Fibroblast of lung (primary cell): ENCODE measurements around the gene MMADHC. TPM values are rescaled to one million over a fixed set of nuclear protein-coding genes. Genes with fewer than 3 reads are reported as not detected.

Source experiments
- DNase-seq, 2 donors: peaks; one replicate each; pipeline versions ENCODE4 v3.0.0 to v3.0.0-alpha.2; 2010; ENCODE audit warnings: low read depth in 2 of 2
- H2AFZ ChIP-seq: 2 replicates; pipeline ENCODE4 v1.5.1; 2012; ENCODE audit warnings: low read length, control low read depth, inconsistent platforms
- H3K27ac ChIP-seq: 2 replicates; pipeline ENCODE4 v1.5.1; 2011; ENCODE audit warnings: low read length, control low read depth; ENCODE audit not compliant: insufficient read depth
- H3K27me3 ChIP-seq: 2 replicates; pipeline ENCODE4 v1.5.1; 2011; ENCODE audit warnings: mild to moderate bottlenecking, low read length; ENCODE audit not compliant: control insufficient read depth, insufficient read depth
- H3K36me3 ChIP-seq: 2 replicates; pipeline ENCODE4 v1.5.1; 2011; ENCODE audit warnings: low read length; ENCODE audit not compliant: control insufficient read depth, insufficient read depth
- H3K4me1 ChIP-seq: 2 replicates; pipeline ENCODE4 v1.5.1; 2011; ENCODE audit warnings: low read length; ENCODE audit not compliant: control insufficient read depth, insufficient read depth; ENCODE audit errors: extremely low read depth
- H3K4me2 ChIP-seq: 2 replicates; pipeline ENCODE4 v1.5.1; 2011; ENCODE audit warnings: low read length, control low read depth; ENCODE audit not compliant: insufficient read depth; ENCODE audit errors: extremely low read depth
- H3K4me3 ChIP-seq, 4 experiments: fragments of 200-600 bp in 1 of 4; sonication (generic) in 1 of 4; replicated peaks in 1 of 4; 2 replicates each; pipeline ENCODE4 v1.5.1; 2011 to 2016; ENCODE audit warnings: low read length in 4 of 4, low read depth in 3 of 4, mild to moderate bottlenecking in 3 of 4, control low read depth in 2 of 4, inconsistent platforms in 1 of 4, mixed read lengths in 1 of 4; ENCODE audit not compliant: insufficient read depth in 1 of 4; ENCODE audit errors: control extremely low read depth in 1 of 4
- H3K79me2 ChIP-seq: 2 replicates; pipeline ENCODE4 v1.5.1; 2012; ENCODE audit warnings: mild to moderate bottlenecking, low read length, inconsistent platforms; ENCODE audit not compliant: control insufficient read depth, insufficient read depth
- H3K9ac ChIP-seq: 2 replicates; pipeline ENCODE4 v1.5.1; 2011; ENCODE audit warnings: mild to moderate bottlenecking, low read length, control low read depth; ENCODE audit not compliant: insufficient read depth
- H3K9me3 ChIP-seq: 2 replicates; pipeline ENCODE4 v1.5.1; 2012; ENCODE audit warnings: low read depth, low read length; ENCODE audit not compliant: control insufficient read depth, insufficient read depth
- H4K20me1 ChIP-seq: 2 replicates; pipeline ENCODE4 v1.5.1; 2011; ENCODE audit warnings: low read length; ENCODE audit not compliant: control insufficient read depth, insufficient read depth; ENCODE audit errors: extremely low read depth
- EZH2 ChIP-seq: IDR thresholded peaks from 2 replicates; pipeline ENCODE4 v1.5.1; 2012; ENCODE audit warnings: low read length, control low read depth, mild to moderate bottlenecking; ENCODE audit errors: missing control alignments
- polyA minus RNA-seq: library from RNA; depleted of rRNA, polyadenylated mRNA; stranded (reverse); fragments of >200 nt; gene quantifications from 2 replicates; pipeline ENCODE4 v1.2.3, GENCODE V29; 2011; ENCODE audit warnings: low replicate concordance
- polyA plus RNA-seq, 2 donors: library from polyadenylated mRNA; depleted of rRNA in 1 of 2; stranded (reverse) in 1 of 2; unstranded in 1 of 2; fragments of >200 nt; gene quantifications; 2 replicates each; pipeline ENCODE4 v1.2.1, GENCODE V29; 2011 to 2012; ENCODE audit warnings: missing spikeins in 1 of 2
- total RNA-seq: library from RNA; depleted of rRNA; stranded (reverse); fragments of >200 nt; gene quantifications from 2 replicates; pipeline ENCODE4 v1.2.1, GENCODE V29; 2014
- TF ChIP-seq, protein P1 (sequence below), 2 donors: IDR thresholded peaks in 1 of 2; conservative IDR thresholded peaks in 1 of 2; 1 replicate in 1 of 2; 2 replicates in 1 of 2; pipeline ENCODE4 v1.5.1; 2011 to 2012; ENCODE audit warnings: low read length in 2 of 2, control low read depth in 1 of 2, inconsistent platforms in 1 of 2, low read depth in 1 of 2, mild to moderate bottlenecking in 1 of 2

MMADHC gene
- total RNA-seq (173 and 181 TPM in 2 replicates), polyA plus RNA-seq (148 and 156 TPM in 2 replicates), polyA minus RNA-seq (24.9 and 30.7 TPM in 2 replicates)
- 119 and 132 TPM in 2 replicates for polyA plus RNA-seq (2012)

- H3K27ac ChIP-seq, result peak within 1 kb of the TSS; percentile 98
- TF ChIP-seq, protein P1, sequence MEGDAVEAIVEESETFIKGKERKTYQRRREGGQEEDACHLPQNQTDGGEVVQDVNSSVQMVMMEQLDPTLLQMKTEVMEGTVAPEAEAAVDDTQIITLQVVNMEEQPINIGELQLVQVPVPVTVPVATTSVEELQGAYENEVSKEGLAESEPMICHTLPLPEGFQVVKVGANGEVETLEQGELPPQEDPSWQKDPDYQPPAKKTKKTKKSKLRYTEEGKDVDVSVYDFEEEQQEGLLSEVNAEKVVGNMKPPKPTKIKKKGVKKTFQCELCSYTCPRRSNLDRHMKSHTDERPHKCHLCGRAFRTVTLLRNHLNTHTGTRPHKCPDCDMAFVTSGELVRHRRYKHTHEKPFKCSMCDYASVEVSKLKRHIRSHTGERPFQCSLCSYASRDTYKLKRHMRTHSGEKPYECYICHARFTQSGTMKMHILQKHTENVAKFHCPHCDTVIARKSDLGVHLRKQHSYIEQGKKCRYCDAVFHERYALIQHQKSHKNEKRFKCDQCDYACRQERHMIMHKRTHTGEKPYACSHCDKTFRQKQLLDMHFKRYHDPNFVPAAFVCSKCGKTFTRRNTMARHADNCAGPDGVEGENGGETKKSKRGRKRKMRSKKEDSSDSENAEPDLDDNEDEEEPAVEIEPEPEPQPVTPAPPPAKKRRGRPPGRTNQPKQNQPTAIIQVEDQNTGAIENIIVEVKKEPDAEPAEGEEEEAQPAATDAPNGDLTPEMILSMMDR (conservative IDR thresholded peaks at IDR 0.05 in 1 of 2, IDR thresholded peaks at IDR 0.05 in 1 of 2; ENCODE audit: low read depth in 1 of 2, low read length in 2 of 2), result no peak
- no peak for TF ChIP-seq EZH2
- H3K4me2 ChIP-seq, result peak within 1 kb of the TSS; percentile 88
- peak within 1 kb of the TSS; percentile 68 to 99 (median 82) for H3K4me3 ChIP-seq
- H3K4me1 ChIP-seq, result peaks cover 2% of the 10 kb centered on the region
- no peaks in the 10 kb centered on the region for H4K20me1 ChIP-seq
- no peaks in the 10 kb centered on the region for H3K9me3 ChIP-seq
- H3K9ac ChIP-seq, result peak within 1 kb of the TSS; percentile 94
- peak; percentile 96 to 98 for DNase-seq
- peaks cover 2% of the 10 kb centered on the region for H3K36me3 ChIP-seq
- H3K79me2 ChIP-seq, result peaks cover 45% of the 10 kb centered on the region
- peak within 1 kb of the TSS; percentile 98 for H2AFZ ChIP-seq
- no peaks in the 10 kb centered on the region for H3K27me3 ChIP-seq
These were observed at the start of gene MMADHC for GRCh38 chr2:149587220-149587949. Gene MMADHC, minus strand, starts transcription at chr2:149587775. Its CDS starts 678 bp downstream, at chr2:149587097.

- no peak overlapping the region for H3K27ac ChIP-seq
- H3K9me3 ChIP-seq, result no peaks in the 10 kb centered on the region
- H3K4me2 ChIP-seq, result no peak overlapping the region
- H3K4me3 ChIP-seq, result no peak overlapping the region
- H4K20me1 ChIP-seq, result no peaks in the 10 kb centered on the region
- TF ChIP-seq EZH2, result no peak
- TF ChIP-seq, protein P1 (conservative IDR thresholded peaks at IDR 0.05 in 1 of 2, IDR thresholded peaks at IDR 0.05 in 1 of 2; ENCODE audit: low read depth in 1 of 2, low read length in 2 of 2), result no peak
- DNase-seq, result no peak
- H3K4me1 ChIP-seq, result no peaks in the 10 kb centered on the region
- H2AFZ ChIP-seq, result no peak overlapping the region
- H3K27me3 ChIP-seq, result no peaks in the 10 kb centered on the region
- no peaks in the 10 kb centered on the region for H3K36me3 ChIP-seq
- H3K79me2 ChIP-seq, result no peaks in the 10 kb centered on the region
- H3K9ac ChIP-seq, result no peak overlapping the region
These were observed 46.5 kb upstream of the MMADHC start for GRCh38 chr2:149634103-149634502.

DNA sequence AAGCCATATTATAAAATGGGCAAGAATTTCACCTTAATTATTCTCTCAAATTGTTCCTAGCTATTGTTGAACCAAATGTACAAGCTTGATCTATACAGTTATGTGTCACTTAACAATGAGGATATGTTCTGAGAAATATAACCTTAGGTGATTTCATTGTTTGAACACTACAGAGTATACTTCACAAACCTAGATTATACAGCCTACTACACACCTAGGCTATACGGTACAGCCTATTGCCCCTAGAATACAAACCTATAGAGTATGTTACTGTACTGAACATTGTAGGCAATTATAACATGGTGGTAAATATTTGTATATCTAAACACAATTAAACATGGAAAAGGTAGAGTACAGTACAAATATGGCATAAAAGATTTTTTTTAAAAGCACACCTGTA lies 42.9 kb upstream of the MMADHC start:
- no peak overlapping the region for H2AFZ ChIP-seq
- H3K79me2 ChIP-seq, result no peaks in the 10 kb centered on the region
- no peaks in the 10 kb centered on the region for H3K36me3 ChIP-seq
- H3K9ac ChIP-seq, result no peak overlapping the region
- TF ChIP-seq, protein P1 (conservative IDR thresholded peaks at IDR 0.05 in 1 of 2, IDR thresholded peaks at IDR 0.05 in 1 of 2; ENCODE audit: low read depth in 1 of 2, low read length in 2 of 2), result no peak
- no peak for TF ChIP-seq EZH2
- no peaks in the 10 kb centered on the region for H4K20me1 ChIP-seq
- H3K27me3 ChIP-seq, result no peaks in the 10 kb centered on the region
- DNase-seq, result no peak
- H3K4me1 ChIP-seq, result no peaks in the 10 kb centered on the region
- H3K27ac ChIP-seq, result no peak overlapping the region
- H3K9me3 ChIP-seq, result no peaks in the 10 kb centered on the region
- no peak overlapping the region for H3K4me2 ChIP-seq
- no peak overlapping the region for H3K4me3 ChIP-seq
